C1 segment of cervical spinal cord (tissue), 14 donors: ENCODE data around the gene OXNAD1.

Experiments
- DNase-seq, 14 donors: peaks; one replicate each; lab custom pipeline; 2025; lab: John Stamatoyannopoulos, UW

OXNAD1 gene

DNA sequence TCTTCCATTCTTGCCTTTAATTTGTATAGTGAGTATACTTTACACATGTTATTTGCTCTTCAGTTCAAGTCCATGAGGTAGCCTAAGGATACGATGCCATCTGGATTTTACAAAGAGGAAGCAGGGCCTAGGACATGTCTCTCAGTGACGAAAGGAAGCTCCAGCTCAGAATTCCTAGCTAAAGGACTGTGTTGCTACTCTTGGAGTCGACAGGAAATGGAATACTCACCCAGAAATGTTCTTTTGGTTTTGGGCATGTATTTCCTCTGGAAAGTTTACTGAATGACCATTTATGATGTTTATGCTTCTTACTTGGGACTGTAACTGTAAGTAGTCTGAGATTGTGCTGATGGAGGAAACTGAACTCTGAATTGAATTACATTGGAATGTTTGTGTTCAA is 12.5 kb downstream of the OXNAD1 start:
- DNase-seq = no peak

GRCh38 chr3:16279010-16279801 is 14.2 kb downstream of the OXNAD1 start:
- no peak for DNase-seq

GRCh38 chr3:16280671-16281070 is 15.7 kb downstream of the OXNAD1 start:
- DNase-seq = no peak

DNA sequence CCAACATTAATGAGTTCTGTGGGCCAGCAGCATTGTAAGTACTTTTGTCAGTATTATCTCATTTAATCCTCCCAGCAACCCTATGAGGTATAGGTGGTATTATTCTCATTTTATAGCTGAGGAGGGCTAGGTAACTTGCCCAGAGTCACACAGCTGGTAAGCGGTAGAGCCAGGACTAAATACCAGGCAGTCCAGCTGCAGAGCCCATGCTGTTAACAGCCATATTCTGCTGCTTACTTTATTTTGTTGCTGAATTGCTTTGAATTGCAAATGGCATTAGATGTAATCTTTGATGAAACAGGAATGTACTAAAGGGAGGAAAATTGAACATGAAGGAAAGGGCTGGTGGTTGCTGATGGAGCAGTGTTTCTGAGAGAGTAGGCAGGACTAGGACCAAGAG is 19.6 kb downstream of the OXNAD1 start:
- no peak for DNase-seq

DNA sequence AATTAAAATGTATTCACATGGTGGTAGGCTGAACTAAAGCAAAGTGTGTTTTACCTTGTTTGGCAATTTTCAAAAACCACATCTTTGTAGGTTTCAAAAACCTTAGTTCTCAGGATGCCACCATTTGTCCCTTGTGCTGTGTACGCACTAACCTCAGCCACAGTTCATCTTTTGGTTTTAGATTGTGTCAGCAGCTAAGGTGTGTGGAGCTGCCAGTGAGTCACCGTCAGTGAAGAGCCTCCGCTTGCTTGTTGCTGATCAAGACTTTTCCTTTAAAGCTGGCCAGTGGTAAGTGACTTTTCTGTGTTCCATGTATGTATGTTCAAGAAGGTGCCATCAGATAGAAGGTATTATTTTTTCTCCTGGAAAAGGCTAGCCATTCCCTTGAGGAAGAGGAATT is 21.1 kb downstream of the OXNAD1 start:
- no peak for DNase-seq

GRCh38 chr3:16286751-16287543 is 21.9 kb downstream of the OXNAD1 start:
- DNase-seq = no peak

GRCh38 chr3:16288664-16289063 is 23.7 kb downstream of the OXNAD1 start:
- peak in 2 of 14 donors; percentile 11 to 13 for DNase-seq

DNA sequence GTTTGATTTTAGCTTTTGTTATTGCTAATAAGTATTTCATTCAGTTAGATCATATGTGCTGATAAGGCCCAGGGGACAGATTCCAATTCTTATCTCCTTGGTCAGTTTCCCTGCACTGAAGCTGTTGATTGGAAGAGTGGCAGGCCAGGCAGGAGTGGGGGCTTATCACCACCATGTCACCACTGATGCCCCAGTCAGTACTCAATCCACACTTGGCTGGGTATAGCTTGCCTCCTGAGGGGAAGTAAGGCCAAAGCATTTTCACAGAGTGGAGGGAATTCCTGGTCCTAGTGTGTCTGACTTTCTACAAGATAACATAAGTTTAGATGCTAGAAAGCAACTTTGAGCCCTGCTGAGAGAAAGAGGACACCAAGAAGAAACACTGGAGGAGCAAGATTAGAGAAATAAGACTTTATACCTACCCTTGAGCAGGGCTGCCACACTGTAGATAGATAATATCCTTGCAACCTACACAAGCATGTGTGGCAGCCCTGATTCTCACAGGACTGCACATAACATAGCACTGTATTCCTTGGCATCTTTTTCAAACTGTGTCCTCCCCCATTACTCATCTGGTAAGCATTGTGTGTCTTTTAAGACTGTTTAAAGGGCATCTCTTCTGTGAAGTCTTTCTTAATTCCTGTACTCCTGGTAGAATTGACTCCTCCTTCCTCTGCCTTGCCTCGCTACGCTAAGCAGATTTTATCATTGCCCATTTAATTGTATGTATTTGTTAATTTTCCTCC is 24.3 kb downstream of the OXNAD1 start:
- no peak for DNase-seq

DNA sequence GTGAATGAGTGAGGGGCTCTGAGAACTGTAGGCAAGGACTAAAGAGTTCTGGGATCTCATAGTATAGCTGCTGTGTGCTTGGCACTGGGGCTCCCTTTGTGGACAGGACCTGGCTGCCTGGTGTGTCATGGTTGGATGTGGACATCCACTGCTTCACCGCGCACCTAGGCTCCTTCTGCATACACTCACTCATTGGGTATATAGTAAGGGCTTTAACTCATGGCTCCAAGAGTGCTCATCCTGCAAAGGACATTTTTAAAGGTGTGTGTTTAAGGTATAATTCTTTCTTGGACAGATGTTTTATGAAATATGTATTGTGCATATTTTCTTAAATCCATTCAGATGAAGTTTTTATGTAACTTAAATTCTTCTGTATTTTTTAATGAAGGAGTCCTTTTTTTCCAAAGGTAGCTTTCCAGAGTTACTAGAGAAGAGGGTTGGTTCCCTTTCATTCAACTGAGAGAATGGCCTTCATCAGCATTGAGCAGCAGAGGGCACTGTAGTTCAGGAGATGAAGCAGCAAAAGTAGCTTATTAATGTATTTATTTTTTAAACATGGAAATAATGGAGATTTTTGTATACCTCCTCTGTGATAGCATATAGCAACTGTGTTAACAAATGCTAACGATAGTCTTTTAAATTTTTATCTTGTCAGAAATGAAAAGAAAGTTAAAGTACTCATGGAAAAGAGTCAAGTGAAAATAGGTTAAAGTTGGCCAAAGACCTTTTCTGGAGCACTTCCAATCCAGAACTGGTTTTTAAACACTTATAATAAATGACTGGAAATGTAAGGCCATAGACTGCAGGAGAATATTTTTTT is 25.2 kb downstream of the OXNAD1 start:
- DNase-seq = peak in 2 of 14 donors; percentile 11 to 23

DNA sequence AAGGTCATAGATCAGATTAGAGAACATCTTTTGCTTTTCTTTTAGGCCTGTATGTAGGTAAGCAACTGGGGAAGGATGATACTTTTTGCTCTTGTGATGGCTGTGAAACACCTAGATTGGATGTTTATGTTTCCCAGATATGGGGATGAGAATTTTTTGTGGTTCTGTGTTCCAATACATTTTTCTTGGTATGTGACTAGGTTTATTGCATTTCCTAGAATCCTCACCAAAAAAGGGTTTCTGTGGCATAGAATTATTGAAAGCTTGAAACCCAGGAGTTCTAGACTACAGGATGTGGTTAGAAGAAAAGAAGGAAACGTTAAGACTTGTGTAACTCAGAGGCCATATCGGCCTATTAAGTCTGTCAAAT is 25.8 kb downstream of the OXNAD1 start:
- DNase-seq = no peak

- no peak for DNase-seq
These were observed 29.8 kb downstream of the OXNAD1 start for GRCh38 chr3:16294844-16295243.

DNA sequence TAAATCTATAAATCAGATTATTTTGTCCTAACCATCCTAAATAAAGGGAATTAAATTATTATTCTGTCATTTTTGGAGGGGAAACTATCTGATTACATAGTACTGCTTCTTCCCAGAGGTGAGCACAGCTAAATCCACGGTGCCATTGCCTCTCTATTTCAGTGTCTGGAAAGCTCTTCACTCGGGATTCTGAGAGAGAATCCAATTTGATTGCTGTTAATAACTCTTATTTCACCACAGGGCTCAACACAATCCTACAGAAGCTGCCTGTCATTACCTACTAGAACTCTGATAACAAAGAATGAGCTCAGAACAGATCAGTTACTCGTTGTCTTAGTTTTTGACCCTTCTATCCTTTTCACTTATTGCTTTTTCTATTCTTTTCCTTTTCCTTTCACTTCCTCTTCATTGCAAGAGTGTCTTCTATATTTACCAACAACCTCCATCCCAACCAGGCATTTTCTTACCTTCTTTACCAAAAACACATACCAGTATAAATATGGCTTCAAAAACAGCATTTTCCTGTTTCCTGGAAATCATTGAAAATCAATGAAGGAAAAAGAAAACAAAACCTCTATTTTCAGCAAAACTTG is 30.4 kb downstream of the OXNAD1 start:
- DNase-seq = no peak

GRCh38 chr3:16297997-16298885 is 33.2 kb downstream of the OXNAD1 start:
- DNase-seq = no peak

DNA sequence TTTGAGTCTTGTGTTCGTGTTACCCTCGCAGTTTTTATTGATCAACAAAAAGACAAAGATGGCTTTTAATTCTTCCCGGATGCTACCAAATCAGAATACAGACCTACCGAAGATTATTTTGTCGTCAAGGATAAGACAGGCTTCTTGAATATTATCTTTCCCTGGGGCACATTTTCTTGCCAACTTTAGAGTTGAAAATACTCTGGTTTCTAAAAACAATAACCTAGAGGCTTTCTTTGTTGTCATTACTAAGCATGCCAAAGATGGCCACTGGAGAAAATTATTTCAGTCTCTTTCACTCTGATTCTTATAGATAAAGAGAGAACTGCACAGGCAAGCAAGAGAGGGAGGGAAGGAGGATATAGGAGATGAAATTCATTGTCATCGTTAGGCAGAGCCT is 33.9 kb downstream of the OXNAD1 start:
- DNase-seq = no peak

GRCh38 chr3:16299746-16300145 is 34.7 kb downstream of the OXNAD1 start:
- no peak for DNase-seq

GRCh38 chr3:16300307-16300706 is 35.3 kb downstream of the OXNAD1 start:
- DNase-seq = no peak

- no peak for DNase-seq
These were observed 35.9 kb downstream of the OXNAD1 start for GRCh38 chr3:16300881-16301359.

GRCh38 chr3:16301507-16301906 is 36.5 kb downstream of the OXNAD1 start:
- DNase-seq = no peak

DNA sequence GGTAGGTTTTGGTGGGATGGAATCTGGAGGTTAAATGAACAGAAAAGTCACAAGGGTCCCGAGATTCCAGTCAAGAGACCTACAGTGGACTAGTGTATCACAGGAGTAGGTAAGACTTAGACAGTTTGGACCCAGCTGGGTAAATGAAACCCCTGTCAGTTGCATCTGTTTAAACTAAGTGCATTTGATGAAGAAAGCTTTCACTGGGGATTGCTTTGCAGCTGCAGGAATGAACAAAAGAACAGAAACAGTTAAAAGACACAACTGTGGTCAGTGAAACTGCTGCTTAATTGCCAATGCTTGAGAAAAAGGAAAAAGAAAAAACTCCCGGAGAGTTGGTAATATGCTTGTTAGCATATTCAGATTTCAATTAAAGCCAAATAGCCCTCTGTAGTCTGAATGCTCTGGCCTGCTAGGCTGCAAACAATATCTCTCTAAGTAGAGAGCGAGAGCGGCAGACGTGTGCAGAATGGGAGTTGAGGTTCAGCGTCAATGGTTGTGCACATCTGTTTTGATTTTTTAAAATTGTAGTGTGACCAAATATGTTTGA is 37.1 kb downstream of the OXNAD1 start:
- DNase-seq = no peak
